HG03175 (cell line): ENCODE measurements around the gene SCN9A.
"Not testable (repeated sequence)": the region's sequence is repeated elsewhere in the genome, so short reads cannot be mapped to it uniquely, and the experiment has no call there.

Source experiments
- ATAC-seq: cut with Tn5 transposase; IDR thresholded peaks from one replicate; pipeline ENCODE4 v1.9.1; 2021; ENCODE audit warnings: mild to moderate bottlenecking, moderate library complexity; ENCODE audit not compliant: unreplicated experiment

Gene SCN9A

GRCh38 chr2:166249318-166249717, 126.4 kb downstream of the SCN9A start:
- ATAC-seq = no peak

- ATAC-seq = no peak
Observed at GRCh38 chr2:166246901-166247300, 128.8 kb downstream of the SCN9A start.

- ATAC-seq = no peak
Observed at GRCh38 chr2:166242309-166242708, 133.4 kb downstream of the SCN9A start.

GRCh38 chr2:166240387-166241313, 135.1 kb downstream of the SCN9A start:
- ATAC-seq = no peak

DNA sequence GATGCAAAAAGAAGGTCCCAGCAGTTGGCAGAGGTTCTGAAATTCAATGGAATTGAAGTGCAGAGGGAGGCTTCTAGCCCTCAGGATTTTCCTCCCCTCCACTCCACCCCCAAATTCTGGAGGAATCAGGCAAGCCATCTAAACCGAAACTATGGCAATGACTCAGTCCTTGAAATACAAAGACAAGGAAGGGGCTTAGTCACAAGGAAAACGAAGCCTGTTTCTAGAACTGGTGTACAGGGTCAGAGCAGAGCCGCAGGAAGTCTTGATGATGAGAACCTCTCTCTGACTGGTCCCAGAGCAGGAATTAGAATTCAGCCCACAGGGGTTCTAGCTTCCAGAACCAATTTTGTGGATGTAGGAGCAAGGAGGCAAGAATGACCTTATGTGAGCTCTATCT, 136.2 kb downstream of the SCN9A start:
- ATAC-seq = no peak

- ATAC-seq = no peak
Observed at GRCh38 chr2:166238176-166238575, 137.6 kb downstream of the SCN9A start.

GRCh38 chr2:166234112-166234846, 141.5 kb downstream of the SCN9A start:
- ATAC-seq = no peak

- no peak for ATAC-seq
Observed at GRCh38 chr2:166233244-166233643, 142.5 kb downstream of the SCN9A start.

- ATAC-seq = no peak
Observed at GRCh38 chr2:166230724-166231070, 145.0 kb downstream of the SCN9A start.

DNA sequence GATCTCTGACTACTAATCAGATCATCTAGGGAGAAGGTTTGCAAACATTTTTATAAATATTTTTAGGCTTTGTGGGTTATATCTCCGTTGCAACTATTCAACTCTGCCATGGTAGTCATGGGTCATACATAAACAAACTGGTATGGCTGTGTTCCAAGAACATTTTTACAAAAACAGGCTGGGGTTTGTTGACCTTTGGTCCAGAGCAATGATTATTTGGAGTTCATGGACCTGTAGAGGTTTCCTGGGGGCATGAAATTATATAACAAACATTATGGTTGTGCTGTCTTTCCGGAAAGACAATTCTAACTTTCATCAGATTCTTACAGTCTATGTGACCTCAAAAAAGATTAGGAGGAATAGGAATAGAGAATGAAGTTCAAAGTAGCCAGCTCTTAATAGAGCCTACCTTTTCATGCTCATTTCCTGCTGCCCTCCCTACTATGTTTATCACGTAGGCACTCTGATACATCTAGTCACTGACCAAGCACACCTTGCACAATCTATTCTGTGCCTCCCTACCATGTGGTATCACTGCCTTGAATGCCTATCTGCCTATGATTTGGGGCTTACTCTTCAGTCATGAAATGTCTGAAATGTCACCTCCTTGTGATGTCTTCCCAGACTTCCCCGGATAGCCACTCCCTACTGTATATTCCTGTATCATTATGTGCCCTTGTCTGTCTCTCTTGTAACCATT, 145.6 kb downstream of the SCN9A start:
- ATAC-seq = no peak

- ATAC-seq = no peak
Observed at GRCh38 chr2:166229678-166230023, 146.1 kb downstream of the SCN9A start.

GRCh38 chr2:166224197-166224596, 151.5 kb downstream of the SCN9A start:
- ATAC-seq = no peak

DNA sequence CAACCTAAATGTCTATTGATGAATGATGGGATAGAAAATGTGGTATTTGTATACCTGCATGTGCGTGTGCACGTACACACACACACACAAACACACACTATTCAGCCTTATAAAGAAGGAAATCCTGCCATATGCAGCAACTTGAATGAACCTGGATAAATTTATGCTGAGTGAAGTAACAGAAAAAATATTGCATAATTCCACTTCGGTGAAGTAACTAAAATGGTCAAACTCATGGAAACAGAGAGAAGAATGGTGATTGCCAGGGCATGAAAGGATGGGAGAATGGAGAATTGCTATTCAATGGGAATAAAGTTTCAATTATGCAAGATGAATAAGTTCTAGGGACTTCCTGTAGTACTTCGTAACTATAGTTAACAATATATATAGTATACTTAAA, 152.4 kb downstream of the SCN9A start:
- no peak for ATAC-seq

- ATAC-seq = no peak
Observed at GRCh38 chr2:166211079-166211478, 164.7 kb downstream of the SCN9A start.

DNA sequence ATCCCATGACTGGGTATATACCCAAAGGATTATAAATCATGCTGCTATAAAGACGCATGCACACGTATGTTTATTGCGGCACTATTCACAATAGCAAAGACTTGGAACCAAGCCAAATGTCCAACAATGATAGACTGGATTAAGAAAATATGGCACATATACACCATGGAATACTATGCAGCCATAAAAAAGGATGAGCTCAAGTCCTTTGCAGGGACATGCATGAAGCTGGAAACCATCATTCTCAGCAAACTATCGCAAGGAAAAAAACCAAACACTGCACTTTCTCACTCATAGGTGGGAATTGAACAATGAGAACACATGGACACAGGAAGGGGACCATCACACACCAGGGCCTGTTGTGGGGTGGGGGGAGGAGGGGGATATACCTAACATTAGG, 165.8 kb downstream of the SCN9A start:
- ATAC-seq = not testable (repeated sequence)

DNA sequence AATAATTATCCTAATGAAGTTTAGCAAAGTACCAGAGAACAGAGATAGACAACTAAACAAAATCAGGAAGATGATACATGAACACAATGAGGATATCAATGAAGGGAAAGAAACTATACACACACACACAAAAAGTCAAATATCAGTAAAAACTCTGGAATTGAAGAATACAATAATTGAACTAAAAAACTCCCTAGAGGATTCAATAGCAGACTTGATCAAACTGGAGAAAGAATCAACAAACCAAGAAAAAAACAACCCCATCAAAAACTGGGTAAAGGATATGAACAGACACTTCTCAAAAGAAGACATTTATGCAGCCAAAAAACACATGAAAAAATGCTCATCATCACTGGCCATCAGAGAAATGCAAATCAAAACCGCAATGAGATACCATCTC, 166.4 kb downstream of the SCN9A start:
- ATAC-seq = not testable (repeated sequence)

DNA sequence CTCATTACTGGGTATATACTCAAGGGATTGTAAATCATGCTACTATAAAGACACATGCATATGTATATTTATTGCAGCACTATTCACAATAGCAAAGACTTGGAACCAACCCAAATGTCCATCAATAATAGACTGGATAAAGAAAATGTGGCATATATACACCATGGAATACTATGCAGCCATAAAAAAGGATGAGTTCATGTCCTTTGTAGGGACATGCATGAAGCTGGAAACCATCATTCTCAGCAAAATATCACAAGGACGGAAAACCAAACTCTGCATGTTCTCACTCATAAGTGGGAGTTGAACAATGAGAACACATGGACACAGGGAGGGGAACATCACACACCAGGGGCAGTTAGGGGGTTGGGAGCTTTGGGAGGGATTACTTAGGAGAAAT, 169.6 kb downstream of the SCN9A start:
- ATAC-seq = not testable (repeated sequence)

DNA sequence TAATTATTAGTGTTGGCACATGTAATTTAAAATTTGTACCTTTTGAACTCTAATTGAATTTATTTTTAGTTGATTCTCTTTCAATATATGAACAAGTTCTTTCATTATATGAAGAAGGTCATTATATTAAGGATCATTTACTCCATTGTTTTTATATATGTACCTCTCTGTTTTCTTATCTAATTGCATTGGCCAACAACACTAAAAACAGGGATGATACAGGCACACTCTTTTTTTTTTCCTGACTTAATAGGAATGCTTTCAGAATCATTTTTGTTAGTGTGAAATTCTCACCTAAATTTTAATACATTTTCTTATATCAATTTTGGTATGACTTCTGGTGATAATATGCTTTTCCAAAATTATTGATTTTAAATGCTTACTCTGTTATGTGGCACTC, 173.0 kb downstream of the SCN9A start:
- no peak for ATAC-seq

DNA sequence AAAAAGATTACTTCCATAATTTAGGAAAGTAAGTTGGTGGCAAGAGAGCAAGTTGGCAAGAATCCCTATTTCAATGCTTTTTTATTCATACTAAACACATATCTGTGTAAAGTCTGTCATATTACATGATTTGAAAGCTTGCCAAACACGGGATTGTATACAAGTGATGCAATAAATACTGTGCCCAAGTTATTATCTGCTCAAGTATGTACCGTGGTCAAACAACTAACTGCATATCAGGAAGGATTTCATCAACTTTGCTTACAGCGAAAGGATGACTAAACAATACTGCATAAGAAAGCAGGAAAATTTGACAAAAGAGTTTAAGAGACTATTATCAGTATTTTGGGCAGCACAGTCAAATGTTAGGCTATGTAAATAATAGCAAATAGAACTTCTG, 178.3 kb downstream of the SCN9A start:
- ATAC-seq = no peak

- no peak for ATAC-seq
Observed at GRCh38 chr2:166193407-166193806, 182.3 kb downstream of the SCN9A start.

- ATAC-seq = no peak
Observed at GRCh38 chr2:166188084-166188483, 187.7 kb downstream of the SCN9A start.

- no peak for ATAC-seq
Observed at GRCh38 chr2:166184789-166185188, 191.0 kb downstream of the SCN9A start.
